ENCODE data around the gene TMPRSS4.
A peak's percentile ranks its signal among the peaks of the same experiment; 100 is the strongest.

The TMPRSS4 gene, protein sequence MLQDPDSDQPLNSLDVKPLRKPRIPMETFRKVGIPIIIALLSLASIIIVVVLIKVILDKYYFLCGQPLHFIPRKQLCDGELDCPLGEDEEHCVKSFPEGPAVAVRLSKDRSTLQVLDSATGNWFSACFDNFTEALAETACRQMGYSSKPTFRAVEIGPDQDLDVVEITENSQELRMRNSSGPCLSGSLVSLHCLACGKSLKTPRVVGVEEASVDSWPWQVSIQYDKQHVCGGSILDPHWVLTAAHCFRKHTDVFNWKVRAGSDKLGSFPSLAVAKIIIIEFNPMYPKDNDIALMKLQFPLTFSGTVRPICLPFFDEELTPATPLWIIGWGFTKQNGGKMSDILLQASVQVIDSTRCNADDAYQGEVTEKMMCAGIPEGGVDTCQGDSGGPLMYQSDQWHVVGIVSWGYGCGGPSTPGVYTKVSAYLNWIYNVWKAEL

GRCh38 chr11:118076754-118077281, at the start of gene TMPRSS4:
Gene TMPRSS4 (plus strand): TSS chr11:118077078. CDS start chr11:118077303, 225 bp downstream.
- no peak for DNase-seq

- no peak for DNase-seq
These were observed 49.2 kb upstream of the TMPRSS4 start for GRCh38 chr11:118027694-118028093.

DNA sequence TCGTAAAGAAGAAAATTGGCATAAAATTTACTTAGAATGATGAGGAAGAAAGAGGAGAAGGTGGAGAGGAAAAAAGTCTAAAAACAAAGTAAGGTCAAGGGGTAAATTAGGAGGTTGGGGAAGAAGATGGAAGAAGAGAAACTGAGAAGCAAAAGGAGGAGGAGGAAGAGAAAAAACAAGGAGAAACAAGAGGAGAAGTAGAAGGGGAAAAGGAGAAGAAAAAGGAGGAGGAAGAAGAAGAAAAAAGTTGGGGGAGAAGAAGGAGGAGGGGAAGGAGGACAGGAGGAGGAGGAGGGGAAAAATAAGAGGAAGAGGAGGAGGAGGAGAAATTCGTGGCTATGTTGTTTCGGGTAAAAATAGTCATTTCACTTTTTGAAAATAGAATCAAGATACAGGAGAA, 48.3 kb upstream of the TMPRSS4 start:
- no peak for DNase-seq

DNA sequence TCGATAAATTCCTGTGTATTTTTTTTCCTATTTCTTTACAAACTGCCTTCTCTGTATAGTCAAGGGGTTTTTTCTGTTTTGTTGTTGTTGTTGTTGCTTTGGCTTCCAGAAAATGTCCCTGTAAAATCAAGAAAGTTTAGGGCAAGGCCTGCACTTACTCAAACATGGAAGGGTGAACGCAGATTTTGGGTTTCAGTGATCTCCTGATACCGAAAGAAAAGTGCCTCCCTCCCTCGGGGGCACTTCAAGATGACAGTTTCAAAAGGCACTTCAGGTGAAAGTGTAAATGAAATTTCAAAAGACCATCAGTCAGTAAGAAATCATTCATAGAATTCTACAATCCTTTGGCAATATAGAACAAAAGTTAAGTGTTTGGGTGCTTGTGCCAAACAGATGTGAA, 43.4 kb upstream of the TMPRSS4 start:
- DNase-seq = no peak

DNA sequence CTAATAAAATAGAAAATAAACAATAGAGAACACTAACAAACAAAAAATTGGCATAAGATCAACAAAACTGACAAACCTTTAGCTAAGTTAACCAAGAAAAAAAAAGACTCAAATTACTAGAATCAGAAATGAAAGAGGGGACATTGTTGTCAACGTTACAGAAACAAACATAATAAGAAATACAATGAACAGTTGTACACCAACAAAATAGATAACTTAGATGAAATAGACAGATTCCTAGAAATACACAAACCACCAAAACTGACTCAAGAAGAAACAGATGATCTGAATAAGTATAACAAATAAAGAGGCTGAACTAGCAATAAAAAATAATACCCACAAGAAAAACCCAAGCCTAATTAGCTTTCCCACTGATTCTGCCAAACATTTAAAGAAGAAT, 34.7 kb upstream of the TMPRSS4 start:
- no peak for DNase-seq

GRCh38 chr11:118042796-118043195, 34.1 kb upstream of the TMPRSS4 start:
- DNase-seq = no peak

DNA sequence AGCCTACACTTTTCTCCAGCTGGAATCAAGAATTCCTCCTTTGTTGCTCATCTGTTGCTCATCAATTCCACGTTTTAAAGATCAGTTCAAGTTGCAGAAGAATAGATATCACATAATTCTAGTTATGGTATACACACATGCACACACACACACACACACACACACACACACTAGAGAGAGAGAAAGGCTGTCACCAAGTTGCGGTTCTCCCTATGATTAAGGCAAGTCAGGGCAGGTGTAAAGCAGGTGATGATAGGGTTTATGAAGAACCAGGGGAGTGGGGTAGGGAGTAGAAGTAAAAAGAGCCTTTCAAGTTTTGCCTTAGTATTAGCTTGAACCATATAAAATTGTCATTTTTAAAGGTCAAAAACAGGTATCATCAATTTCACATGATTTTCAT, 31.7 kb upstream of the TMPRSS4 start:
- no peak for DNase-seq

GRCh38 chr11:118046051-118046963, 30.6 kb upstream of the TMPRSS4 start:
- DNase-seq = peak in 1 of 2 donors; percentile 24

GRCh38 chr11:118046964-118047700, 29.7 kb upstream of the TMPRSS4 start:
- DNase-seq = no peak

DNA sequence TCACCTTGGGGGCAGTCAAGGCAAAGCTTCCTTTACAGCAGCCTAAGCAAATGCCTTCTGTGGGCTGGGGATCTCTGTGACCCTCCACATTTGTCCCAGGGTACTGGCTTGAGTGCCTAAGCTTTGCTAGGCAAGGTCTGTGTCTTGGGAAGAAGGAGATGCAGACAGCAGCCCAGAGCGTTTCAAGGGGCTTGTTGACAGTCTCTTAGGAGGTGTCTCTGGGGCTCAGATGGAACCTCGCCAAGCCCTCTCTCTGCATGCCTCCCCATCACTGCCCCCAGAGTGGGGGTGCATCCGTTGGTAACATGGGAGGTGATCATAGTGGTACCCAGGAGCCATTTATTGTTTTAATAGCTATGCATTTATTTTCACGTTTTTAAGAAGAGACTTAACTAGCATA, 29.1 kb upstream of the TMPRSS4 start:
- DNase-seq = no peak

DNA sequence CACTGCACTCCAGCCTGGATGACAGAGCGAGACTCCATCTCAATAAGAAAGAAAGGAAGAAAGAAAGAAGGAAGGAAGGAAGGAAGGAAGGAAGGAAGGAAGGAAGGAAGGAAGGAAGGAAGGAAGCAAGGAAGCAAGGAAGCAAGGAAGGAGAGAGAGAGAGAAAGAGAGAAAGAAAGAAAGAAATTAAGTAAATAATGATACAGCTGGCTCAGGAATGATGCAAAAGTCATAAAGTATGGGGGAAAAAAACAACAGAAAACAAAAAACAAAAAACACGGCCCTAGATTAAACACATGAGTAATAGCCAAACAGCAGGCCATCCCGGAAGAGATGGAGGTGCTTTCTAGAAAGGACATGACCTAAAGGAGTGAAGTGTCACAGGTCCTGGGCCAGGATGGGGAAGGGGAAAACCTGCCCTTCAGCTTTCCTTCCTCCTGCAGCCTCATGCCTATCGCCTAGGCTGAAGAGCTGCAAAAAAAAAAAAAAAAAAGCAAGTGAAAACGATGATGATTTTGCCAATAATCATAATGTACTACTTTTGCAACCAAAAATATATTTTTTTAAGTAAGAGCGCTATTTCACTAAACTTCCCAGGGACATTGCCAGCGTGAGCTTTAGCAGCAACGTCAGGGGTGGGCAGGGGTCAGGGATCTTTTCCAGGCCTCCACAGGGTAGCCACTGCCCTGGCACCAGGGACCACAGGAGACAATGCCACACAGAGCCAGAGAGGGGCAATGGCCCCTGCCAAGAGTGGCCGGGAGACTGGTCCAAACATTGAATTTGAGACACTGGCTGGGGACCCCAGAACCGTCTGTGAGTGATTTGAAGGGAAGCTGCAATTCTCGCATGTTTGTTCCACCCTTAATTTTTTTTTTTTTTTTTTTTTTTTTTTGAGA, 28.2 kb upstream of the TMPRSS4 start:
- DNase-seq = no peak

DNA sequence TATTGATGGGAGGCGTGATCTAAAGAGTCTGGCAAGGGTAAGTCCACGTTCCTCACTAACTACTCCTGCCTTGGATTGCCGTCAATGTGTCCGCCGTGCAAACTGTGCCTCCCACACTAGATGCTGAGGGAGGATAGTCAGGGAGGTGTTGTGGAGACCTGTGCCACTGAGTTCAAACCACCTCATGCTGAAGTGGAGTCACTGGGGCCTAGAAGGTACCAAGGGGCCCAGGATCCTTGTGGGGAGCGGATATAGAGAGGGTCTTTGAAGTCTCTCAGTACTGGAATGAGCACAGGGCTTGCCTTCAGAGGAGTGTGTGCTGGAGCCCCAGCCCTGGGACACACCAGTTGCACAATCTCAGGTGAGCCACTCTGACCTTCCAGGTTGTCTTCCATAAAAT, 27.1 kb upstream of the TMPRSS4 start:
- no peak for DNase-seq

- DNase-seq = no peak
These were observed 26.5 kb upstream of the TMPRSS4 start for GRCh38 chr11:118050208-118050891.

GRCh38 chr11:118051136-118051610, 25.7 kb upstream of the TMPRSS4 start:
- DNase-seq = peak in 1 of 2 donors; percentile 9

DNA sequence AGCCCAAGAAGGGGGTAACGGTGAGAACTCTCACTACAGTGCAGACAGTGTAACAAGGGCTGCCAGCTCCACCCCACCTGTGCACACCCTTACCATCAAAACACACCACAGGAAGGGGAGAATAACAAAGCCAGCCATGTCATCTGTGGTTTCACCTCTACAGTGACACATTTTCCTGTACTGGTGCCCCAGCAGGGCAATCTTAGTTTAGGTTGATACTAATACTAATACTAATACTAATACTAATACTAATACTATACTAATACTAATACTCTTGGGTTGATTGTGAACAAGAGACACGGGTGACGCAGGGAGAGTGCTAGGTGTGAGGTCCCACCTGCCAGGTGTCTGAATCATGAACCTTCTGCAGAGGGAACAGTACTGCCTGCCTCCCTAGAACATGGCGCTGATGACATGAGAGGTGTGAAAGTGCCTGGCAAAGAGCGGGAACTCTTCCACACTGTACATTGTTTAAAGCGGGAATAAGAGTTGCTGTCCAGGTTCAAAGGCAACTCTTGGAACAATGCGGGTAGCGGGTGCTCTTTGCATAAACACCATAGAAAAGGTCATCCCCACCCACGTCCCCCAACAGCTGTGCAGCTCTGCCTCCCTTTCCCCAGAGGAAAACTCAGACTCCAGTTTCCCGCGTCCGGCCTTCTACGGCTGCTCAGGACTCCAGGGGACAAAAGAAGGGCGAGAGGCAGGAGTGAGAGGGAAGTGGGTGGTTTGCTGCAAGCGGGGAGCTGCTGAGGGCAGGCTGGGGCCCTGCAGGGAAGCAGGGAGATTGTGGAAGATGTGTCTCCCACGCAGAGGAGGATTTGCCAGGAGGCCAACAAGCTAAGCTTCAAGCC, 25.0 kb upstream of the TMPRSS4 start:
- no peak for DNase-seq

GRCh38 chr11:118052581-118053206, 24.2 kb upstream of the TMPRSS4 start:
- no peak for DNase-seq

DNA sequence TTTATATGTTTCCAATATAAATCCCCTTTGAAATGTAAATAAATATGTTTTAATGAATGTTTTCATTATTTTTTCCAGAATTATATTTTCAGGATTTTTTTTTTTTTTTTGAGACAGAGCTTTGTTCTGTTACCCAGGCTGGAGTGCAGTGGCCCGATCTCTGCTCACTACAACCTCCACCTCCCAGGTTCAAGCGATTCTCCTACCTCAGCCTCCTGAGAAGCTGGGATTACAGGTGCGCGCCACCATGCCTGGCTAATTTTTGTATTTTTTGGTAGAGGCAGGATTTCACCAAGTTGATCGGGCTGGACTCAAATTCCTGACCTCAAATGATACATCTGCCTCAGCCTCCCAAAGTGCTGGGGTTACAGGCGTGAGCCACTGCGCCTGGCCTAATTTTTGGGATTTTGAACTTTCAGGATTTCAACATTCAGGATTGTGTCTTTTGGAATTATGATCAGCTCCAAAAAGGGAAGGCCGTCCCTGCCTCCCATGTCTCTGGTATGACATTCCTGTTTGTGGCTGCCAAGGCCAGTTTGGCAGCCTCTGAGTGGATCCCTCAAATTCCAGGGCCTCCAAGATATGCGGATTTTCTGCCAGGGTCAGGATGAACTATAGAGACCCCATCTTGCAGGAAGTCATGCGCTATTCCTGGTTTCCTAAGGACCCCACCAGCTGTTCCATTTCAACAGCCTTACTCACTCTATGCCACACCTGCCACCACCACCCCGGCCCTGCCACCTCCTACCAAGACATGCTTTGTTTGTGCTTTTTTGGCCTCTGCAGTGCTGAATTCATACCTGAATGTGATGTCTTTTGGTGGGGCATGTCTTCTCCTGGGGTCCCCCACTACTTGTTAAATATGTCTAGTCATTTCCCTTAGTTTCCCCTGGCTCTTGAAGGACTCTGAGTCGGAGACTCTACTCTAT, 21.9 kb upstream of the TMPRSS4 start:
- no peak for DNase-seq

GRCh38 chr11:118055966-118056365, 20.9 kb upstream of the TMPRSS4 start:
- no peak for DNase-seq
